Measurements from ENCODE around the gene INAFM2.

Gene INAFM2

GRCh38 chr15:40345225-40345866 is 21.9 kb downstream of the INAFM2 start:
- DNase-seq = no peak

DNA sequence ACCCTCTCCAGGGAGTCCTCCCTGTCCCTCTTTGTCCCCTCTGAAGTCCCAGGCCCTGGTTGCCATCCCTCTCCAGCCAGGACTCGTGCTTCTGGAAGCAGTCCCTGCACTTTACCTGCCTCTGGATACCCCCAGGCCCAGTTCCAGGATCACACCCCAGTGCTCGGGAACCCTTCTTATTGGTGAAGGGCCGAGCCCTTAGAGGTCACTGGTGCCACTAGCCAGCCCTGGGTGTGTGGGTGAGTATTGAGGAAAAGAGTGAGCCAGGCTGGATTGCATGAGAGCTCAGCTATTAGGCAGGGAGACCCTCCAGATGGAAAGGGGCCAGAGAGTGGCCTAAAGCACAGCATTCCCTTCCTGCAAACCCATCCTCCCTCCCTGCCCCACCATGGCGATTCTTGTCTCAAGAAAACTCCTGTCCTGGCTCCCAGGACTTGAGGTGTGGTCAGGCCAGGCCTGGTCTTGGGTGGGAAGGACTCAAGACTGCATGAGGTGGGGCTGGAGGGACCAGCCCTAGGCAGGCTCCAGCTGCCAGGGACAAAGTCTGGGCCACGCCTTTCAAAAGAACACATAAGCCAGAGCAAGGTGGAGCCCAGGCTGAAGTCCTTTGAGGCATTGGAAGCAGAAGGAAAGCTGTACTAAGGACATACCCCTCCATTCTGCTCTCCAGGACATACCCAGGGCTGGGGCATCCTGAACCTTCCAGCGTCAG is 22.5 kb downstream of the INAFM2 start:
- DNase-seq = no peak

GRCh38 chr15:40346579-40347558 is 23.4 kb downstream of the INAFM2 start:
- no peak for DNase-seq

GRCh38 chr15:40347559-40348473 is 24.3 kb downstream of the INAFM2 start:
- no peak for DNase-seq

- no peak for DNase-seq
Measured at GRCh38 chr15:40348474-40348870, 25.0 kb downstream of the INAFM2 start.

GRCh38 chr15:40349163-40349562 is 25.7 kb downstream of the INAFM2 start:
- DNase-seq = no peak

- DNase-seq = no peak
Measured at GRCh38 chr15:40352281-40352901, 28.9 kb downstream of the INAFM2 start.

GRCh38 chr15:40353697-40354096 is 30.2 kb downstream of the INAFM2 start:
- DNase-seq = no peak

DNA sequence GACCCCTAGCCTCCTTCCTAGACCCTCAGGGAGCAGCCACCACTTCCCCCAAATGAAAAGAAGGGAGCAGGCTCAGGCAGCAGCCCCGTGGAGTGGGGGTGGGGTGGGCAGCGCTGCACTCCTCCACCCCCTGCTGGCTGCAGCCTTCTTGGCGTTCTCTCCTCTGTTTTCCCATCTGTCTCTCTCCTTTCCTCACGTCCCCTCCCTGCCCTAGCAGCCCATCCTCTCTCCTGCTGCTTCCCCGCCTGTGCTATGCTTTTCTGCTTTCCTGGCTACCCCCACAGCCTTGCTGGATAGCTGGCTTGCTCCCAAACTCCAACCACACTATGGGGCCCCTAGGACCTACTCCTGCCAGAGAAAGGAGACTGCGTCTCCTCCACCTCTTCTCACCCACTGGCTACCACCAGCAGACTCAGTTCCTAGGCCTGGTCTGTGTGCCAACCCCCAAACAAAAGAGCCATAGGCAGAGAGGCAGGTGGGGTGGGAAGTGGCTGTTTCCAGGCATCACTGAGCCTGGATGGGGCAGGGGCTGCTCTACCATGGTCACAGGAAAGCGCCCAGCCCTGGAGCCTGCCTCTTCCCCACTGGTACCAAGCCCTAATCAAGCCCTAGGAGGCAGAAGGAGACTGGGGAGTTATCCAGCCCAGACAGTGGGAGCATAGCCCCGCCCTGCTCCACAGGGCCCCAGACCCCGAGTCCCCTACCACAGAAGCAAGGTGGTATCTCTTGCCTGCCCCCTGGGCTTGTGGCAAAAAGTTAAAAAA is 31.1 kb downstream of the INAFM2 start:
- DNase-seq = peak in 1 of 4 experiments; percentile 34

GRCh38 chr15:40355976-40356585 is 32.6 kb downstream of the INAFM2 start:
- DNase-seq = no peak

- DNase-seq = no peak
Measured at GRCh38 chr15:40357246-40357645, 33.8 kb downstream of the INAFM2 start.

DNA sequence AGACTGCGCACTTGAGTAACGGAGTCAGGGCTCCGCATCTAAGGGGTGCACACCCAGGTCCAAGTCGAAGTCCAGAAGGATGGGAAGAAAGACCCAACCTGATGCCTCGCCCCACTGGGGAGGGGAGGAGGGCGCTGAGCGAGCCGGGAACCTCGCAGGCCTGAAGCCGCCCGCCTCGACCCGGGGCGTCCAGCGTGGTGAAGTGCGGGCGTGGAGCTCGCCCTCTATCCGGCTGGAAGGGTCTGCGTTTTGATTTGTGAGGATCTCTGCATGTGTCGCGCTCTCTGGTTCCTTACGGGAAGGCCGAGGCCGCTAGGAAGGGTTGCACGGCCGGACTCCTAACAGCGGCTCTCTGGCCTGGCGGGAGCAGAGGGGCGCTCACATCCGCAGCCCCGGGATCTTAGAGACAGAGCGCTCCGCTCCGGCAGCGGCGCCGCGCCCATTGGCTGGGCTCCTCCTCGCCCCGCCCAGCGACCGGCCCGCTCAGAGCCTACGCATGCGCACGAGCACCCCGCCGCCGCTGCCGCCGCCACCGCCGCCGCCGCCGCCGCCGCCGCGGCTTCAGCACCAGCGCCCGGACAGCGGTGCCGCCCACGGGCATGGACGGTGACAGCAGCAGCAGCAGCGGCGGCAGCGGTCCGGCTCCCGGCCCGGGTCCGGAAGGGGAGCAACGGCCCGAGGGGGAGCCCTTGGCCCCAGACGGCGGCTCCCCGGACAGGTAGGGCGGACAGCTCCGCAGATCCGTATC is 34.4 kb downstream of the INAFM2 start, which contains the start of gene DISP2:
Gene DISP2, plus strand, starts transcription at position 497 of the 748 bp plus-strand sequence. Its CDS starts 103 bp downstream, at position 600.
- DNase-seq = peak; percentile 92 to 98 (median 96)

DNA sequence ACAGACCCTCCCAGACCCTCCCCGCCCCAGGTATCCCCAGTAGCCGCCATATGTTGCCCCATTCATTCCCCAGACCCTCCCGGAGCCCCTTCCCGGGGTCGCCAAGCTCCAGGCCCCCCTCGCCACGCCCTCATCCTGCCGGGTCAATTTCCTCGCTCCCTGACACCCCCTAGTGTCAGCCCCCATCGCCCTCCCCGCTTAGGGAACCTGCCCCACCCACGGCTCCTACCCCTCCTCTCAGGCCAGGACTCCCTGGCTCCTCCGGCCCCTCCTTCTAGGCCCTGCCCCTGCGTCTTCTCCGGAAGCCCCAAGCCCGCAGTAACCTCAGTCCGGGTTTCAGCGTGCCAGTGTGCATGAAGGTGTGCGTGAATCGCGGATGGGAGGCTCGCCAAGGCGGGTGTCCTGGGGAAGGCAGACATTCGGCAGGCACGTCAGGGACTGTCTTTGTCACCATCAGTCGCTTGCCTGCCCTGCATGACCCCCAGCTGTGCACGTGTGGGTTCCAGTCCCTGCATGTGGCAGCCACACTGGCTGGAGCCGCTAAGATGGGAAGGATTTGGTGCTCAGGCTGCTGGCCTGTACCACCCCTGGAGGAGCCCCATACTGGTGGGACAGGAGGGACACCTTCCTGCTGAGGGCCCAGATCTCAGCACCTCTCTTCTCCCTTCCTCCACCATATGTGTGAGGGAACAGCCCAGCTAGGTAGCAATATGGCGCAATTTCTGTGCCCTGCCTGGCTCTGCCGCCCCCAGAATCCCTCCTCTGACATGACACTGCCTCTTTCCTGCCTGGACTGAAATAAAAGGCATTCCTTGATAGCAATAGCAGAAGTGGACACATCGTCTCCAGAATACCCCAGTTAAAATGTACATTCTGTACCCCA is 35.2 kb downstream of the INAFM2 start:
- DNase-seq = no peak

DNA sequence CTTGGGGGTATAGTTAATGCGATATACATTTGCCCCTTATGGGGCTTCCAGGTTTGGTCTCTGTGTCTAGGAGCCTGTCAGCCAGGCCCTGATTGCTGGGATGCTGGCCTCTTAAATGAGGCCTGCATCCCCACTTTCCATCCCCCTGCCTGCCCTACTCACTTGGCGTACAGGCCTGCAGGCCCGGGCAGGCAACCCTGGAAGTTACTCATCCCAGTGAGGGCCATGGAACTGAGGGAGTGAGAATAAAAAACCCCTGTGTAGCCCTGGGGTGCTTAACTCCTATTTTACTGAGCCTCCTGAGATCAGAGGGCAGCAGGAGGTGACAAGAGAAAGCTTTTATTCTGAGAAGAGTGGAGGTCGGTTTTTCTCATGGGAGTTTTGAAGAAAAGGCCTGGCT is 36.5 kb downstream of the INAFM2 start:
- no peak for DNase-seq

DNA sequence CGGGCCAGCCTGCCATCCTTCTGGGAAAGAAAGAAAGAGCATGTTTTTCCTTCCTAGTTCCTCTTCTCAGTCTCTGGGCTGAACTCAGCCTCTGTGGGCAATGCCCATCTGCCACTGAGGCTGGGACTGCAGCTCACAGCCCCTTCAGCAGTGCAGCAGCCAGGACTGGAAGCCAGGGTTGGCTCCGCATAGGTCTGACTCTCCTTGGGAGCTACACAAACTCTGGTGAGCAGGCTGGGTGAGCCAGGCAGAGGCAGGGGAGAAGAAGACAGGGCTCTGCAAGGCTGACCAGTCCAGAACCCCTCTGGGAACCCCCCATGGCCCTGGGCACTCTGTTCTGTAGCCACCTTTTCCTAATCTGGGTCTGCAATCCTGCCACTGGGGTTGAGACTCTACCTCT is 38.1 kb downstream of the INAFM2 start:
- DNase-seq = no peak

- DNase-seq = no peak
Measured at GRCh38 chr15:40363611-40364010, 40.1 kb downstream of the INAFM2 start.

DNA sequence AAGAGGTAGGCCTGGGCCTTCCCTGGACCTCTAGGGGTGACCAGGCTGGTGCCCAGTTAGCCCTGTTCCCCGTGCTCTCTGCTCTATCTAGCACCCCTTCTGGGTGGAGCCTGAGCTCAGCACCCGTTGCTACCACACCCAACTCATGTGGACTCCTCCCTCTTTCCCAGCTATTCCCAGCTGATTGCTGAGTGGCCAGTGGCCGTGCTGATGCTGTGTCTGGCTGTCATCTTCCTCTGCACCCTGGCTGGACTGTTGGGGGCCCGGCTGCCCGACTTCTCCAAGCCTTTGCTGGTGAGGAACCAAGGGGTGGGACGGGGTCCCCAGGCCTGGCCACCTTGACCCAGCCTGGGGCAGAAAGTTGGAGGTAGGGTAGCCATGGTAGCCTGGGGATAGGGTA is 40.8 kb downstream of the INAFM2 start:
- DNase-seq = no peak

- no peak for DNase-seq
Measured at GRCh38 chr15:40365016-40365415, 41.5 kb downstream of the INAFM2 start.

Data from suppressor macrophage (primary cell).